Smooth muscle cell (in vitro differentiated cells): Measurements from ENCODE around the gene WDPCP. TPM values are rescaled to one million over a fixed set of nuclear protein-coding genes. Genes with fewer than 3 reads are reported as not detected.
"Not testable (repeated sequence)": the region's sequence is repeated elsewhere in the genome, so short reads cannot be mapped to it uniquely, and the experiment has no call there.

Experiments
- DNase-seq: peaks from one replicate; lab custom pipeline; 2025; ENCODE audit not compliant: unreplicated experiment; lab: John Stamatoyannopoulos, UW
- H2AFZ ChIP-seq: fragments of 200-600 bp; sonication (generic); 2 replicates; pipeline ENCODE4 v1.6.0; 2016; ENCODE audit warnings: antibody characterized with exemption, low read depth, mild to moderate bottlenecking
- H3F3A ChIP-seq: fragments of 200-600 bp; sonication (generic); 2 replicates; pipeline ENCODE4 v1.6.0; 2017; ENCODE audit warnings: antibody characterized with exemption, low read depth
- H3K27ac ChIP-seq: fragments of 200-600 bp; sonication (generic); 2 replicates; pipeline ENCODE4 v1.5.1; 2016; ENCODE audit warnings: low read depth, mild to moderate bottlenecking
- H3K27me3 ChIP-seq: fragments of 200-600 bp; sonication (generic); 2 replicates; pipeline ENCODE4 v1.6.1; 2016; ENCODE audit warnings: low read depth, mild to moderate bottlenecking
- H3K36me3 ChIP-seq: fragments of 200-600 bp; sonication (generic); 2 replicates; pipeline ENCODE4 v1.5.1; 2016; ENCODE audit warnings: low read depth
- H3K4me1 ChIP-seq: fragments of 200-600 bp; sonication (generic); 2 replicates; pipeline ENCODE4 v1.5.1; 2016; ENCODE audit warnings: low read depth
- H3K4me2 ChIP-seq: fragments of 200-600 bp; sonication (generic); 2 replicates; pipeline ENCODE4 v1.6.0; 2016; ENCODE audit warnings: mild to moderate bottlenecking
- H3K4me3 ChIP-seq: fragments of 200-600 bp; sonication (generic); 2 replicates; pipeline ENCODE4 v1.5.1; 2016; ENCODE audit warnings: mild to moderate bottlenecking
- H3K79me2 ChIP-seq: fragments of 200-600 bp; sonication (generic); 2 replicates; pipeline ENCODE4 v1.6.0; 2016; ENCODE audit warnings: low read depth, mild to moderate bottlenecking
- H3K9ac ChIP-seq: fragments of 200-600 bp; sonication (generic); 2 replicates; pipeline ENCODE4 v1.6.0; 2016; ENCODE audit warnings: low read depth
- H3K9me3 ChIP-seq: fragments of 200-600 bp; sonication (generic); replicated peaks from 2 replicates; pipeline ENCODE4 v1.5.1; 2016; ENCODE audit warnings: low read depth
- H4K20me1 ChIP-seq: fragments of 200-600 bp; sonication (generic); 2 replicates; pipeline ENCODE4 v1.6.0; 2016; ENCODE audit warnings: low read depth
- CTCF ChIP-seq: fragments of 200-600 bp; sonication (generic); IDR thresholded peaks from 2 replicates; pipeline ENCODE4 v1.5.1; 2017; ENCODE audit warnings: borderline replicate concordance, mild to moderate bottlenecking, antibody characterized with exemption; ENCODE audit not compliant: insufficient read depth, poor library complexity, severe bottlenecking
- WGBS: methylation state at CpG from one replicate; pipeline ENCODE4 v1.1.7; 2016; ENCODE audit warnings: low lambda C conversion rate; 5-methylcytosine and 5-hydroxymethylcytosine counted together
- polyA plus RNA-seq: library from polyadenylated mRNA; unstranded; fragments of >200 nt; fragmentation: Nextera tagmentation; extraction: Ambion mirVana; gene quantifications from 2 replicates; pipeline ENCODE4 v1.2.1, GENCODE V29; 2016
- total RNA-seq: library from RNA; depleted of rRNA; stranded (reverse); fragments of >200 nt; gene quantifications from 2 replicates; pipeline ENCODE4 v1.2.3, GENCODE V29; 2014

WDPCP gene
- total and polyA plus RNA-seq, 2 experiments from 2014 or later: 7.5 to 8.1 TPM

- Histone ChIP-seq H3K27me3 (no peaks in the 10 kb centered on the region), H4K20me1 (no peaks in the 10 kb centered on the region), H3F3A (no peaks in the 10 kb centered on the region), H3K9ac (no peak overlapping the region), H3K9me3 (peaks cover 4% of the 10 kb centered on the region), H3K79me2 (no peaks in the 10 kb centered on the region), H3K4me3 (no peak overlapping the region), H3K4me2 (no peak overlapping the region), H2AFZ (no peak overlapping the region), H3K27ac (no peak overlapping the region), H3K4me1 (no peaks in the 10 kb centered on the region), H3K36me3 (no peaks in the 10 kb centered on the region)
- DNase-seq: no peak
- TF ChIP-seq CTCF: no peak
- 97% methylated on average over 3 of the region's 3 CpGs for WGBS
Observed at GRCh38 chr2:63186331-63186730, 401.9 kb downstream of the WDPCP start.

DNA sequence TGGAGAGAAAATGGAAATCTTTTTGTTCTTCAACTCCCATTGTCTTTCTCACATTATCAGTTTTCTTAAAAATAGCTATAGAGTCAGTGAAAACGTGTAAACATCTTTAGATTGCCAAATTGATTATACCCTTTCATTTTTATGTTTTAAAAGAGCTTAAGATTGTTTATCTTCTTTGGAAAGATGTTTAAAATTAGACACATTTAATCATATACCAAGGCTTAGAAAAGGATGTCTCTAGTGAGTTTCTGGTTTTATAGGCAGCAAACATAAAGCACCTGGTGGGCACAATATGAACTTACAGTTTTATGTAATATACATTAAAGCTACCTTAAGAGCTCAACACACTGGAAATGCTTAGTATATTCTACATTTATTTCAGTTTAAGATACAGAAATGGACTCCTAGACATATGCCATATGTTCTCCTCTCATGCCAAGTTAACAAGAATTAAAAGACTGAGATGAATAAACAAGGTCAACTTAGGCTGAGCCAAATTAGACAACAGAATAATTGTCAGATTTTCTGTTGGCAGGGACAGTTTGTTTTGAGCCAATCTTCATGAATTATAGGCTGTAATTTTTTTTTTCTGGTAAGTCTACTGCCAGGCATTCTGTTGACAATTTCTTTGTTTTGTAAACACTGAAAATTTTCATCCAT lies 425.0 kb downstream of the WDPCP start:
- 68% methylated on average over 1 of the region's 1 CpG for WGBS
- TF ChIP-seq CTCF: no peak
- no peak overlapping the region for H3K4me3 ChIP-seq

DNA sequence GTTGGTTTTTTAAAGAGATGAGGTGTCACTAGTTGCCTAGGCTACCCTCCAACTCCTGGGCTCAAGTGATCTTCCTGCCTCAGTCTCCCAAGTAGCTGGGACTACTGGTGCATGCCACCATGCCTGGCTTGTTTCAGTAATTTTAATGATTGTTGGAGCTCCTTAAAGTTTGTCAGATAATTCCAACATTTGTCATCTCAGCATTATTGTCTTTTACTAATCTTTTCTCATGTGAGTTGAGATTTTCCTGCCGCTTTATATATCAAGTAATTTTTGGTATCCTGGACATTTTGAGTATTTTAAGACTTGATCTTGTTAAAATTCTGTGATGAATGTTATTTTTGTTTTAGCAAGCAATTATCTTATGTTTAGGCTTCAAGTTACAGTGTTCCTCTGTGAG lies 429.0 kb downstream of the WDPCP start:
- no peak for DNase-seq
- no peaks in the 10 kb centered on the region for H3K9me3 ChIP-seq
- H3K4me1 ChIP-seq: no peaks in the 10 kb centered on the region
- no peak overlapping the region for H3K4me3 ChIP-seq
- no peaks in the 10 kb centered on the region for H3F3A ChIP-seq
- H3K9ac ChIP-seq: no peak overlapping the region
- H3K27me3 ChIP-seq: no peaks in the 10 kb centered on the region
- H3K36me3 ChIP-seq: no peaks in the 10 kb centered on the region
- H3K27ac ChIP-seq: no peak overlapping the region
- H4K20me1 ChIP-seq: no peaks in the 10 kb centered on the region
- WGBS: 88% methylated on average over 1 of the region's 1 CpG
- no peaks in the 10 kb centered on the region for H3K79me2 ChIP-seq
- no peak overlapping the region for H3K4me2 ChIP-seq
- TF ChIP-seq CTCF: no peak
- no peak overlapping the region for H2AFZ ChIP-seq

More for the DNA sequence above, 425.0 kb downstream of the WDPCP start:
- Histone ChIP-seq H3K9me3 (no peaks in the 10 kb centered on the region), H3K27me3 (no peaks in the 10 kb centered on the region), H3F3A (no peaks in the 10 kb centered on the region), H3K4me1 (no peaks in the 10 kb centered on the region), H4K20me1 (no peaks in the 10 kb centered on the region), H3K36me3 (no peaks in the 10 kb centered on the region), H2AFZ (no peak overlapping the region), H3K4me2 (no peak overlapping the region), H3K9ac (no peak overlapping the region), H3K27ac (no peak overlapping the region), H3K79me2 (no peaks in the 10 kb centered on the region)
- DNase-seq: no peak

DNA sequence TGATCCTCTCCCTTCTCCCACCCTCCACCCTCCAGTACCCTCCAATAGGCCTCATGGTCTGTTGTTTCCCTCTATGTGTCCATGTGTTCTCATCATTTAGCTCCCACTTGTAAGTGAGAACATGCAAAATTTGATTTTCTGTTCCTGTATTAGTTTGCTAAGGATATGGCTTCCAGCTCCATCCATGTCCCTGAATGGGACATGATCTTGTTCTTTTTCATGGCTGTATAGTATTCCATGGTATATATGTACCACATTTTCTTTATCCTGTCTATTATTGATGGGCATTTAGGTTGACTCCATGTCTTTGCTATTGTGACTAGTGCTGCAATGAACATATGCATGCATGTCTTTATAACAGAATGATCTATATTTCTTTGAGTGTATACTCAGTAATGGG lies 451.6 kb downstream of the WDPCP start:
- not testable (repeated sequence) for H2AFZ ChIP-seq, H3K27me3 ChIP-seq, H3K4me1 ChIP-seq, DNase-seq, H3K36me3 ChIP-seq, H4K20me1 ChIP-seq, H3F3A ChIP-seq, H3K9ac ChIP-seq, H3K4me2 ChIP-seq, H3K4me3 ChIP-seq, H3K79me2 ChIP-seq, H3K27ac ChIP-seq
- H3K9me3 ChIP-seq: peaks cover 20% of the 10 kb centered on the region
